ENCODE measurements around the gene HSD17B1.

HSD17B1 gene

GRCh38 chr17:42527932-42528331, 24.8 kb upstream of the HSD17B1 start:
- no peak overlapping the region for H3K4me2 ChIP-seq (ENCODE audit: low read length)
- peaks cover 17% of the 10 kb centered on the region for H3F3A ChIP-seq (ENCODE audit: control insufficient read depth, insufficient read depth)
- H4K20me1 ChIP-seq (ENCODE audit: control insufficient read depth, insufficient read depth, low read depth, low read length) = no peaks in the 10 kb centered on the region
- TF ChIP-seq EZH2phosphoT487 (IDR thresholded peaks at IDR 0.05; ENCODE audit: borderline replicate concordance, low read length) (no peak), CTCF (IDR thresholded peaks at IDR 0.05; ENCODE audit: low read depth, low read length, poor library complexity, severe bottlenecking) (no peak)
- no peak overlapping the region for H3K27ac ChIP-seq (ENCODE audit: low read depth, low read length)
- H3K4me3 ChIP-seq (ENCODE audit: low read length) = no peak overlapping the region
- H3K36me3 ChIP-seq (ENCODE audit: control insufficient read depth, low read length) = no peaks in the 10 kb centered on the region
- no peaks in the 10 kb centered on the region for H3K79me2 ChIP-seq (ENCODE audit: control insufficient read depth, low read length)
- H3K27me3 ChIP-seq (ENCODE audit: control insufficient read depth, low read length) = peaks cover 7% of the 10 kb centered on the region; the same call in 1 of the 2 replicates
- H3K4me1 ChIP-seq (ENCODE audit: control insufficient read depth, low read length) = peaks cover 23% of the 10 kb centered on the region
- H3K9me3 ChIP-seq (ENCODE audit: control insufficient read depth, insufficient read depth, low read length) = no peaks in the 10 kb centered on the region
- no peaks in the 10 kb centered on the region for H3K9me2 ChIP-seq (replicated peaks; ENCODE audit: control insufficient read depth, low read length)

- TF ChIP-seq EZH2phosphoT487 (IDR thresholded peaks at IDR 0.05; ENCODE audit: borderline replicate concordance, low read length) = no peak
- no peak for TF ChIP-seq CTCF (IDR thresholded peaks at IDR 0.05; ENCODE audit: low read depth, low read length, poor library complexity, severe bottlenecking)
- H3K9me3 ChIP-seq (ENCODE audit: control insufficient read depth, insufficient read depth, low read length) = no peaks in the 10 kb centered on the region
- H4K20me1 ChIP-seq (ENCODE audit: control insufficient read depth, insufficient read depth, low read depth, low read length) = no peaks in the 10 kb centered on the region
- no peaks in the 10 kb centered on the region for H3K9me2 ChIP-seq (replicated peaks; ENCODE audit: control insufficient read depth, low read length)
- no peak overlapping the region for H3K27ac ChIP-seq (ENCODE audit: low read depth, low read length)
- peaks cover 22% of the 10 kb centered on the region for H3F3A ChIP-seq (ENCODE audit: control insufficient read depth, insufficient read depth)
- H3K4me3 ChIP-seq (ENCODE audit: low read length) = no peak overlapping the region
- H3K27me3 ChIP-seq (ENCODE audit: control insufficient read depth, low read length) = peaks cover 6% of the 10 kb centered on the region; the same call in 1 of the 2 replicates
- no peak overlapping the region for H3K4me2 ChIP-seq (ENCODE audit: low read length)
- peaks cover 26% of the 10 kb centered on the region for H3K4me1 ChIP-seq (ENCODE audit: control insufficient read depth, low read length)
- H3K36me3 ChIP-seq (ENCODE audit: control insufficient read depth, low read length) = no peaks in the 10 kb centered on the region
- no peaks in the 10 kb centered on the region for H3K79me2 ChIP-seq (ENCODE audit: control insufficient read depth, low read length)
Measured at GRCh38 chr17:42529061-42529460, 23.7 kb upstream of the HSD17B1 start.

GRCh38 chr17:42530952-42531454, 21.7 kb upstream of the HSD17B1 start:
- peaks cover 6% of the 10 kb centered on the region; the same call in 1 of the 2 replicates for H3K27me3 ChIP-seq (ENCODE audit: control insufficient read depth, low read length)
- H3K36me3 ChIP-seq (ENCODE audit: control insufficient read depth, low read length) = no peaks in the 10 kb centered on the region
- no peaks in the 10 kb centered on the region for H4K20me1 ChIP-seq (ENCODE audit: control insufficient read depth, insufficient read depth, low read depth, low read length)
- H3K4me3 ChIP-seq (ENCODE audit: low read length) = no peak overlapping the region
- H3K27ac ChIP-seq (ENCODE audit: low read depth, low read length) = no peak overlapping the region
- peaks cover 22% of the 10 kb centered on the region for H3F3A ChIP-seq (ENCODE audit: control insufficient read depth, insufficient read depth)
- H3K9me2 ChIP-seq (replicated peaks; ENCODE audit: control insufficient read depth, low read length) = no peaks in the 10 kb centered on the region
- H3K79me2 ChIP-seq (ENCODE audit: control insufficient read depth, low read length) = no peaks in the 10 kb centered on the region; the same call in 1 of the 2 replicates
- TF ChIP-seq EZH2phosphoT487 (IDR thresholded peaks at IDR 0.05; ENCODE audit: borderline replicate concordance, low read length) = no peak
- no peak for TF ChIP-seq CTCF (IDR thresholded peaks at IDR 0.05; ENCODE audit: low read depth, low read length, poor library complexity, severe bottlenecking)
- H3K9me3 ChIP-seq (ENCODE audit: control insufficient read depth, insufficient read depth, low read length) = no peaks in the 10 kb centered on the region
- peaks cover 37% of the 10 kb centered on the region for H3K4me1 ChIP-seq (ENCODE audit: control insufficient read depth, low read length)
- no peak overlapping the region for H3K4me2 ChIP-seq (ENCODE audit: low read length)

Data from DOHH2 (cell line).